Panc1 (cell line): Measurements from ENCODE around the gene VMAC. TPM values are rescaled to one million over a fixed set of nuclear protein-coding genes. Genes with fewer than 3 reads are reported as not detected.

Source experiments
- ATAC-seq: fragments of 200-7000 bp; cut with Tn5 transposase; 2 replicates; pipeline ENCODE4 v1.9.1; 2020; ENCODE audit warnings: mild to moderate bottlenecking, moderate library complexity
- BruUV-seq: library from RNA; stranded (reverse); fragments of 400-500 nt; replicated peaks from 2 replicates; lab custom pipeline; 2021; lab: Mats Ljungman, UMichigan
- CTCF ChIA-PET: fragments of 300-600 bp; sonication (Branson Sonifier 250); formaldehyde crosslinking; loops from one replicate; lab custom pipeline; 2022; ENCODE audit warnings: antibody characterized with exemption; lab: Charles Lee
- POLR2A ChIA-PET: fragments of 300-600 bp; sonication (Branson Sonifier 250); formaldehyde crosslinking; loops from one replicate; lab custom pipeline; 2022; ENCODE audit warnings: antibody characterized with exemption; lab: Charles Lee
- DNase-seq: peaks from one replicate; pipeline ENCODE4 v3.0.0-alpha.2; 2010; ENCODE audit warnings: low read depth, low spot score
- H3K27ac ChIP-seq: 2 replicates; pipeline ENCODE4 v1.5.1; 2011; ENCODE audit warnings: mild to moderate bottlenecking, low read length, inconsistent platforms
- H3K27me3 ChIP-seq: fragments of 200-500 bp; sonication (Bioruptor generic); 2 replicates; pipeline ENCODE4 v1.6.0; 2014; ENCODE audit warnings: low read length, inconsistent platforms; ENCODE audit not compliant: control insufficient read depth, insufficient read depth
- H3K36me3 ChIP-seq: fragments of 200-500 bp; sonication (Bioruptor generic); 2 replicates; pipeline ENCODE4 v1.5.1; 2014; ENCODE audit warnings: inconsistent platforms, mild to moderate bottlenecking, low read length, moderate library complexity; ENCODE audit not compliant: control insufficient read depth, insufficient read depth
- H3K4me1 ChIP-seq: 2 replicates; pipeline ENCODE4 v1.5.1; 2011; ENCODE audit warnings: inconsistent platforms, mild to moderate bottlenecking, low read length, moderate library complexity; ENCODE audit not compliant: control insufficient read depth, insufficient read depth
- H3K4me3 ChIP-seq, 2 experiments: 2 replicates each; pipeline ENCODE4 v1.5.1; 2011 to 2012; ENCODE audit warnings: low read depth in 2 of 2, low read length in 2 of 2, mild to moderate bottlenecking in 2 of 2, inconsistent platforms in 1 of 2, moderate library complexity in 1 of 2
- H3K9me3 ChIP-seq: fragments of 200-500 bp; sonication (Bioruptor generic); 2 replicates; pipeline ENCODE4 v1.5.1; 2014; ENCODE audit warnings: low read depth, mild to moderate bottlenecking, inconsistent platforms, low read length, moderate library complexity; ENCODE audit not compliant: control insufficient read depth, insufficient read depth
- CTCF ChIP-seq: fragments of 450-650 bp; IDR thresholded peaks from 2 replicates; pipeline ENCODE4 v1.5.1; 2017; ENCODE audit warnings: mild to moderate bottlenecking
- POLR2AphosphoS5 ChIP-seq: IDR thresholded peaks from 2 replicates; pipeline ENCODE4 v1.6.1; 2012; ENCODE audit warnings: mild to moderate bottlenecking, low read depth, low read length, moderate library complexity
- REST ChIP-seq, 2 experiments: IDR thresholded peaks; 2 replicates each; pipeline ENCODE4 v1.6.1; 2011 to 2012; ENCODE audit warnings: low read depth in 2 of 2, control low read depth in 1 of 2, low read length in 1 of 2, mild to moderate bottlenecking in 1 of 2, moderate library complexity in 1 of 2; ENCODE audit not compliant: insufficient read depth in 1 of 2
- SIN3A ChIP-seq: IDR thresholded peaks from 2 replicates; pipeline ENCODE4 v1.6.1; 2012; ENCODE audit warnings: low read depth, mild to moderate bottlenecking, low read length, moderate library complexity, borderline replicate concordance; ENCODE audit not compliant: insufficient read depth
- TCF7L2 ChIP-seq: IDR thresholded peaks from 2 replicates; pipeline ENCODE4 v1.6.1; 2011; ENCODE audit warnings: mild to moderate bottlenecking, low read depth, low read length, inconsistent platforms
- in situ Hi-C: cut with HindIII; loops from 2 replicates; pipeline ENCODE4 v1.10.0; 2016; ENCODE audit warnings: low sequenced_read_pairs, low pct_unique_long_range_greater_than_20kb
- intact Hi-C: fragments of 100-400 bp; cut with micrococcal nuclease; formaldehyde crosslinking; loops from one replicate; pipeline ENCODE4 v1.10.0; 2022; ENCODE audit not compliant: unreplicated experiment
- total RNA-seq: library from RNA; stranded (reverse); gene quantifications from one replicate; pipeline ENCODE4 v1.2.1, GENCODE V29; 2021; ENCODE audit not compliant: unreplicated experiment

VMAC gene
- total RNA-seq, 1 experiment from 2014 or later: 5.2 TPM

- peaks cover 20% of the 10 kb centered on the region for H3K4me1 ChIP-seq
- no peaks in the 10 kb centered on the region for H3K36me3 ChIP-seq
- no peaks in the 10 kb centered on the region for H3K27me3 ChIP-seq
- BruUV-seq: no TSS peak
- no peak overlapping the region for H3K4me3 ChIP-seq
- TF ChIP-seq REST (IDR thresholded peaks at IDR 0.05; ENCODE audit: insufficient read depth in 1 of 2, low read depth in 2 of 2, low read length in 1 of 2): no peak
- no peak for TF ChIP-seq POLR2AphosphoS5
- TF ChIP-seq CTCF: no peak
- TF ChIP-seq SIN3A: no peak
- no peak for TF ChIP-seq TCF7L2
- ChIA-PET POLR2A (no interaction called here), CTCF (no interaction called here)
- no peaks in the 10 kb centered on the region for H3K9me3 ChIP-seq
- in situ Hi-C loops: no loop called here
- no peak overlapping the region for H3K27ac ChIP-seq
- ATAC-seq (no peak), DNase-seq (no peak)
- intact Hi-C loops: no loop called here
These were observed 49.6 kb downstream of the VMAC start for GRCh38 chr19:5954293-5954692.

GRCh38 chr19:5955636-5955935, 50.9 kb downstream of the VMAC start:
- ChIA-PET POLR2A (no interaction called here), CTCF (no interaction called here)
- no peak for DNase-seq
- Histone ChIP-seq H3K4me3 (no peak overlapping the region), H3K27ac (no peak overlapping the region), H3K9me3 (no peaks in the 10 kb centered on the region), H3K4me1 (peaks cover 20% of the 10 kb centered on the region), H3K27me3 (no peaks in the 10 kb centered on the region), H3K36me3 (no peaks in the 10 kb centered on the region)
- in situ Hi-C loops (no loop called here), intact Hi-C loops (no loop called here)
- TF ChIP-seq CTCF: no peak
- no peak for TF ChIP-seq POLR2AphosphoS5
- TF ChIP-seq SIN3A: no peak
- TF ChIP-seq TCF7L2: no peak
- TF ChIP-seq REST (IDR thresholded peaks at IDR 0.05; ENCODE audit: insufficient read depth in 1 of 2, low read depth in 2 of 2, low read length in 1 of 2): no peak
- BruUV-seq: no TSS peak
- no peak for ATAC-seq
